22Rv1 (cell line): ENCODE results near the gene GM2A.

Experiments
- ZFX ChIP-seq: fragments of 450-650 bp; IDR thresholded peaks from 2 replicates; pipeline ENCODE4 v1.6.1; 2017; ENCODE audit warnings: antibody characterized with exemption, borderline replicate concordance
- TF ChIP-seq, protein P1 (sequence below): fragments of 450-650 bp; IDR thresholded peaks from 2 replicates; pipeline ENCODE4 v1.5.1; 2017; ENCODE audit warnings: mild to moderate bottlenecking

GRCh38 chr5:151296974-151297373 is 44.0 kb downstream of the GM2A start:
- TF ChIP-seq, protein P1, sequence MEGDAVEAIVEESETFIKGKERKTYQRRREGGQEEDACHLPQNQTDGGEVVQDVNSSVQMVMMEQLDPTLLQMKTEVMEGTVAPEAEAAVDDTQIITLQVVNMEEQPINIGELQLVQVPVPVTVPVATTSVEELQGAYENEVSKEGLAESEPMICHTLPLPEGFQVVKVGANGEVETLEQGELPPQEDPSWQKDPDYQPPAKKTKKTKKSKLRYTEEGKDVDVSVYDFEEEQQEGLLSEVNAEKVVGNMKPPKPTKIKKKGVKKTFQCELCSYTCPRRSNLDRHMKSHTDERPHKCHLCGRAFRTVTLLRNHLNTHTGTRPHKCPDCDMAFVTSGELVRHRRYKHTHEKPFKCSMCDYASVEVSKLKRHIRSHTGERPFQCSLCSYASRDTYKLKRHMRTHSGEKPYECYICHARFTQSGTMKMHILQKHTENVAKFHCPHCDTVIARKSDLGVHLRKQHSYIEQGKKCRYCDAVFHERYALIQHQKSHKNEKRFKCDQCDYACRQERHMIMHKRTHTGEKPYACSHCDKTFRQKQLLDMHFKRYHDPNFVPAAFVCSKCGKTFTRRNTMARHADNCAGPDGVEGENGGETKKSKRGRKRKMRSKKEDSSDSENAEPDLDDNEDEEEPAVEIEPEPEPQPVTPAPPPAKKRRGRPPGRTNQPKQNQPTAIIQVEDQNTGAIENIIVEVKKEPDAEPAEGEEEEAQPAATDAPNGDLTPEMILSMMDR, result no peak
- no peak for TF ChIP-seq ZFX
